Rectal smooth muscle tissue (tissue), 1 donor: Measurements from ENCODE around the gene MAN1A1.
A peak's percentile ranks its signal among the peaks of the same experiment; 100 is the strongest.
"Not testable (repeated sequence)": the region's sequence is repeated elsewhere in the genome, so short reads cannot be mapped to it uniquely, and the experiment has no call there.

Experiments
- H3K27ac ChIP-seq: one replicate; pipeline ENCODE4 v1.7.0; 2013; ENCODE audit warnings: low read depth, low read length, inconsistent platforms
- H3K27me3 ChIP-seq: one replicate; pipeline ENCODE4 v1.7.0; 2013; ENCODE audit warnings: low read length; ENCODE audit not compliant: control insufficient read depth, insufficient read depth
- H3K36me3 ChIP-seq: one replicate; pipeline ENCODE4 v1.7.0; 2013; ENCODE audit warnings: low read length; ENCODE audit not compliant: control insufficient read depth, insufficient read depth
- H3K4me1 ChIP-seq: one replicate; pipeline ENCODE4 v1.7.0; 2013; ENCODE audit warnings: low read length; ENCODE audit not compliant: control insufficient read depth, insufficient read depth
- H3K4me3 ChIP-seq: one replicate; pipeline ENCODE4 v1.7.0; 2013; ENCODE audit warnings: low read length
- H3K9ac ChIP-seq: one replicate; pipeline ENCODE4 v1.7.0; 2013; ENCODE audit warnings: low read length

The MAN1A1 gene

DNA sequence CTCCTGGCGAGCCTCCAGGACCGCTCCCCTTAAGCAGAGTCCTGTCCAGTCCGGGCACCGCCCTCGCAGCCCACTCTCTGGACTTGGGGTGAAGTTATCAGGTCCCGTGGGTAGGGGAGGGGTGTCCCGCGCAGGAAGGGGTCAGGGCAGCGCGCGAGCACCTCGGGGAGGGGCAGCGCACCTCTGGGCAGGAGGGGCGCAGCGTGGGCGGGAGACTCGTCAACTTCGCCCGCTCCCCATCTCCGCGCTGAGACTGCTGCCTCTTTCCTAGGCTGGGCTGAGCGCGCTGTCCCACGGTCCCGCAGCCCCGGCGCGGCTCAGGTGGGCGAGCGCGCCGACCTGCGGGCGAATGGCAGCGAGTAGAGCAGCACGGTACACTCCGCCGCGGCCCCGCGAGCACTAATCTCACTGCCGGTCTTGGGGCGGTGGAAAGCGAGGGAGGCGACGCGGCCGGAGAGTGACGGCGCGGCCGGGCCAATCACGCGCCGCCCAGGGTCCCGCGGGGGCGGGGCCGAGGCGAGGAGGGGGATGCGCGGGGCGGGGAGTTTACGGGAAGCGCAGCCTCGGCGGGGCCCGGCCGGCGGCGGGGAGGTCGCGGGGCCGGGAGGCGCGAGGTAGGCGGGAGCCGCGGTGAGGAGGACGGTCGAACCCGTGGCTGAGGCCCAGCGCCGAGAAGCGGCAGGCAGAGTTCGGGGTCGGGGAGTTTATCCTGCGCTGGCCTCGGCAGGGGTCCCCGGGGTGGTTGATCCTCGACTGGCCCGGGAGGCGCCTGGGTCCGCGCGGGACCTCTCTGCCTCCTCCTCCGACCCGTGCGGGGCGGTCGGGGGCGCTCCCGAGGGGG is at the start of gene MAN1A1:
Gene MAN1A1, minus strand, starts transcription at position 401 of the 841 bp plus-strand sequence. CDS start 696 bp downstream, outside the sequence.
- no peaks in the 10 kb centered on the region for H3K36me3 ChIP-seq
- peaks cover 2% of the 10 kb centered on the region for H3K4me1 ChIP-seq
- H3K27me3 ChIP-seq, result no peaks in the 10 kb centered on the region
- peak within 1 kb of the TSS; percentile 97 for H3K9ac ChIP-seq
- H3K4me3 ChIP-seq, result peak within 1 kb of the TSS; percentile 98
- H3K27ac ChIP-seq, result peak within 1 kb of the TSS; percentile 94

DNA sequence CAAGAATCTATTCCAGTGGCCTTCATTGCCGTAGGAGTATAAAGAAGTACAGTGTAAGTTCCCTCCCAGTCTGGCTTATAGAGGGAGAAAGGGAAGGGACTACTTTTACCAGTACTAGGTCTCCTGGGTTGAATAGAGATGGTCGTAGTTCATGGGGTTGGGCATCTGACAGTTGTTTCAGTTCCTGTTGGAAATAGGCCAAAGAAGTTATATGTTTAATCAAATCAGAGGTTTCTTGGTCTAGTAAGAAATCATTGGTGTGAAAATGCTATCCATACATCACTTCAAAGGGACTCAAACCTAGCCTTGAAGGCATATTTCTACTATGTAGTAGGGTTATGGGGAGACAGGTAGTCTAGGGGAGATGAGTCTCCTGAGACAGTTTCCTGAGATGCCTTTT is 45.6 kb upstream of the MAN1A1 start:
- H3K4me1 ChIP-seq, result no peaks in the 10 kb centered on the region
- no peak overlapping the region for H3K4me3 ChIP-seq
- H3K9ac ChIP-seq, result no peak overlapping the region
- no peaks in the 10 kb centered on the region for H3K27me3 ChIP-seq
- no peaks in the 10 kb centered on the region for H3K36me3 ChIP-seq
- no peak overlapping the region for H3K27ac ChIP-seq

DNA sequence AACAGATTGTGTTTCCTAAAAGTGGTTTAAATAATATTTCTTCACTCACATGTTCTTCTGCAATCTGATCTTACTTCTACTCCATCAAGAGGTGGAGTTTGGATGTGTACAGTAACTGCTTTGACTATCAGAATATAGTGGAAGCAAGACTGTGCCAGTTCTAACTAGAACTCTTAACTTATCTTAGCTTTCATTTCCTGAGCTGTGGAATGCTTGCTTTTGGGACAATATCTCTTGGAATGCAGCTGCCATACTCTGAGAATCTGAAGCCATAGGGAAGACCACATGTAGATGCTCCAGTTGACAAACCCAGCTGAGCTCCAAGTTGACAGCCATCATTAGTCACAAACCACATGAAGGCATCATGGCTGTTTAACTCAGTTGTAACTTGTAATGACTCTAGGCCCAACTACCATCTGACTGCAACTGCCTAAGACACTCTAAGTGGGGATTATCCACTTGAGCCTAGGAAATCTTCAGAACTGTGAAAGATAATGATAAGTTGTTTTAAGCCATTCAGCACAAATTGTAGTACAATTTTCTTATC is 40.8 kb upstream of the MAN1A1 start:
- Histone ChIP-seq H3K27ac (no peak overlapping the region), H3K4me1 (no peaks in the 10 kb centered on the region), H3K4me3 (no peak overlapping the region)

DNA sequence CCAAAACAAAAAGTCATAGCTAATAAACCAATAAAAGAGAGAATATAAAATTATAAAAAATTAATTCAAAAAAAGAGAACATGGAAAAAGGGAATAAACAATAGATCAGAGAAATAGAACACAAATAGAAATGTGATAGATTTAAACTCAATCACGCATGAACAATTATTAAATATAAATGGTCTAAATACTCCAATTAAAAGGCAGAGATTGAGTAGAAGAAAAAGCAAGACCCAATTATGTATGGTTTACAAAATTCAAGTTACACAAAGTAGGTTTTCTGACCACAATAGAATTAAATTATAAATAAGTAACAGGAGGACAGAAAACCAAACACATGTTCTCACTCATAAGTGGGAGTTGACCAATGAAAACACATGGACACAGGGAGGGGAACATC is 36.4 kb upstream of the MAN1A1 start:
- H3K27ac ChIP-seq, result no peak overlapping the region
- H3K4me3 ChIP-seq, result no peak overlapping the region
- no peak overlapping the region for H3K9ac ChIP-seq
- H3K36me3 ChIP-seq, result no peaks in the 10 kb centered on the region
- H3K4me1 ChIP-seq, result no peaks in the 10 kb centered on the region
- H3K27me3 ChIP-seq, result no peaks in the 10 kb centered on the region

More for the DNA sequence above, 40.8 kb upstream of the MAN1A1 start:
- H3K9ac ChIP-seq, result no peak overlapping the region
- H3K27me3 ChIP-seq, result no peaks in the 10 kb centered on the region
- no peaks in the 10 kb centered on the region for H3K36me3 ChIP-seq

DNA sequence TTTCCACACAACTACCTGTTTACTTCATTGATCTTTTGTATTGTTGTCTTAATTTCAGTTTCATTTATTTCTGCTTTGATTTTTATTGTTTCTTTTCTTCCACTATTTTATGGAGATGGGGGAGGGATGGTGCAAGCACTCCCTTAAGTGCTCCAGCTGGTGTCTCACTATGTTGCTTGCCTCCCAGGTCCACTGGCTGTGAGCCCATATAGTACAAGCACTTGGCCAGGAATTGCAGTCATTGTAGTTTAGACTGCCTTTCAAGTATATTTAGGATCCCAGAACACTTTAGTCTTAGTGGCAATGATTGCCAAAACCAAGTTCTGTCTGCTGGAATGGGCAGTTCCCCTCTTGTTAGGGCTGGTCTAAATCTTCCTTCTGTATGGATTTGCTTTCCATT is 34.9 kb upstream of the MAN1A1 start:
- no peaks in the 10 kb centered on the region for H3K27me3 ChIP-seq
- H3K36me3 ChIP-seq, result no peaks in the 10 kb centered on the region
- no peak overlapping the region for H3K27ac ChIP-seq
- no peak overlapping the region for H3K4me3 ChIP-seq
- H3K4me1 ChIP-seq, result no peaks in the 10 kb centered on the region
- H3K9ac ChIP-seq, result no peak overlapping the region

GRCh38 chr6:119379809-119380208 is 30.2 kb upstream of the MAN1A1 start:
- no peaks in the 10 kb centered on the region for H3K27me3 ChIP-seq
- H3K36me3 ChIP-seq, result no peaks in the 10 kb centered on the region
- no peaks in the 10 kb centered on the region for H3K4me1 ChIP-seq
- H3K9ac ChIP-seq, result no peak overlapping the region
- H3K27ac ChIP-seq, result no peak overlapping the region
- H3K4me3 ChIP-seq, result no peak overlapping the region

- H3K4me3 ChIP-seq, H3K4me1 ChIP-seq, H3K36me3 ChIP-seq, H3K27me3 ChIP-seq, H3K27ac ChIP-seq, H3K9ac ChIP-seq: not testable (repeated sequence)
Measured at GRCh38 chr6:119377043-119377442, 27.5 kb upstream of the MAN1A1 start.

- Histone ChIP-seq H3K27me3 (no peaks in the 10 kb centered on the region), H3K9ac (no peak overlapping the region), H3K4me1 (no peaks in the 10 kb centered on the region), H3K4me3 (no peak overlapping the region), H3K27ac (no peak overlapping the region), H3K36me3 (no peaks in the 10 kb centered on the region)
Measured at GRCh38 chr6:119370080-119370479, 20.5 kb upstream of the MAN1A1 start.

- H3K27ac ChIP-seq, result no peak overlapping the region
- no peaks in the 10 kb centered on the region for H3K4me1 ChIP-seq
- no peak overlapping the region for H3K9ac ChIP-seq
- no peaks in the 10 kb centered on the region for H3K36me3 ChIP-seq
- no peak overlapping the region for H3K4me3 ChIP-seq
- no peaks in the 10 kb centered on the region for H3K27me3 ChIP-seq
Measured at GRCh38 chr6:119368921-119369320, 19.4 kb upstream of the MAN1A1 start.

DNA sequence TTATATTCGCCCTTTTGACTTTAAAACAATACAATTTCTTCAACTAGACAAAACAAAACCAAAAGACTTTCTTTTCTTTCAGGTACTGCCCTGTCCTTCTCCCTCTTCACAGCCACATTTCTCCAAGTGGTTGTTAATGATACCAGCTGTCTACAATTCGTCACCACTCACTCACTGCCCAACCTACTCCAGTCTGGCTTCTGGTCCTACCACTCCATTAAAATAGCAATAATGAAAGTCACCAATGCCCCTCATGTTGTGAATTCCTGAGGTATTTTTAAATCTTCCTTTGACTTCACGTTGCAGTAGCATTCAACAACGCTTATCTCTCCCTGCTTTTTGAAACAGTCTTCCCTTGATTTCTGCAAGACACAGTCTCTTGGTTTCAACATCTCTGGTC is 11.6 kb upstream of the MAN1A1 start:
- Histone ChIP-seq H3K27me3 (no peaks in the 10 kb centered on the region), H3K4me3 (no peak overlapping the region), H3K4me1 (no peaks in the 10 kb centered on the region), H3K36me3 (no peaks in the 10 kb centered on the region), H3K9ac (no peak overlapping the region), H3K27ac (no peak overlapping the region)

DNA sequence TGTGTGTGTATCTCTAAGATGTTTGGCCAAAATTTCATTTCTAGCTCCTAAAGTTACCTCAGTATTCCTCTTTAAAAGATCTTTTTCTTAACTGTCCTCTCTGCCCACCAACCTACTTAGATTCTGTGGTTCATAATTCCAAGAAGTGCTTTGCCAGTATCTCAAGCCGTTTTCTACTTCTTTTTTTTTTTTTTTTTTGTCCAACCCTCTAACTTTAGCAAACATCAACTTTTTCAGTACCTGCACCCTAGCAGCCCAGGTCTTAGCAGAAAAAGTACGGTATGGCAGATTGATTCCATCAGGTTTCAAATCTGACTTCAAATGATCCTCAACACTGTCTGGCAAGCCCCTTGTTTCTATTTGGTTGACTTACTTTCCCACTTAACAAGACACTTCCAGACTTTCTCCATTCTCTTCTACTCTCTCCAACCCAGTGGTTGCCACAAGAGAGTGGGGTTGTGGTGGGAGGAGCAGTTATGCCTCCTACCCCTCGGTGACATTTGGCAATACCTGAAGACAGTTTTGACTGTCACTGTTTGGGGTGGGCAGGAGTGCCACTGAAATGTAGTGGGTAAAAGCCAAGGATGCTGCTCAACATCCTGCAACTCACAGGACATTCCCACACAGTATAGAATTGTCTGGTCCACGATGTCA is 10.8 kb upstream of the MAN1A1 start:
- Histone ChIP-seq H3K4me1 (no peaks in the 10 kb centered on the region), H3K27ac (no peak overlapping the region), H3K4me3 (no peak overlapping the region), H3K9ac (no peak overlapping the region), H3K27me3 (no peaks in the 10 kb centered on the region), H3K36me3 (no peaks in the 10 kb centered on the region)

- peak overlapping the region; percentile 27 for H3K27ac ChIP-seq
- no peaks in the 10 kb centered on the region for H3K27me3 ChIP-seq
- H3K36me3 ChIP-seq, result no peaks in the 10 kb centered on the region
- H3K4me3 ChIP-seq, result no peak overlapping the region
- H3K9ac ChIP-seq, result no peak overlapping the region
- H3K4me1 ChIP-seq, result peaks cover 2% of the 10 kb centered on the region
Measured at GRCh38 chr6:119355890-119356289, 6.3 kb upstream of the MAN1A1 start.
